Activated T-cell treated with anti-CD3 and anti-CD28 coated beads, Interleukin-2, amount 50 U/mL, for 4 hours (primary cell): Measurements from ENCODE around the gene POPDC3. TPM values are rescaled to one million over a fixed set of nuclear protein-coding genes. Genes with fewer than 3 reads are reported as not detected.
"Not testable (repeated sequence)": the region's sequence is repeated elsewhere in the genome, so short reads cannot be mapped to it uniquely, and the experiment has no call there.

ENCODE experiments used
- ATAC-seq, 2 donors: fragments of 200-7000 bp; cut with Tn5 transposase; one replicate each; pipeline ENCODE4 v1.10.0; 2021
- DNase-seq: peaks from one replicate; pipeline ENCODE4 v3.0.0-alpha.2; 2020
- H3K27me3 Mint-ChIP-seq: one replicate; pipeline ENCODE4 v1.8.0; 2021; ENCODE audit warnings: low read depth, mixed read lengths
- H3K36me3 Mint-ChIP-seq: one replicate; pipeline ENCODE4 v1.8.0; 2022; ENCODE audit warnings: mixed read lengths; ENCODE audit not compliant: insufficient read depth
- H3K4me1 Mint-ChIP-seq: one replicate; pipeline ENCODE4 v1.8.0; 2021; ENCODE audit warnings: low read depth, mixed read lengths
- H3K4me3 Mint-ChIP-seq: one replicate; pipeline ENCODE4 v1.8.0; 2021; ENCODE audit warnings: mild to moderate bottlenecking, moderate library complexity, mixed read lengths
- H3K9me3 Mint-ChIP-seq: one replicate; pipeline ENCODE4 v1.8.0; 2021; ENCODE audit warnings: mixed read lengths
- total RNA-seq, 3 donors: library from RNA; stranded (reverse); gene quantifications; one replicate each; pipeline ENCODE4 v1.2.1, GENCODE V29; 2021

The POPDC3 gene, protein sequence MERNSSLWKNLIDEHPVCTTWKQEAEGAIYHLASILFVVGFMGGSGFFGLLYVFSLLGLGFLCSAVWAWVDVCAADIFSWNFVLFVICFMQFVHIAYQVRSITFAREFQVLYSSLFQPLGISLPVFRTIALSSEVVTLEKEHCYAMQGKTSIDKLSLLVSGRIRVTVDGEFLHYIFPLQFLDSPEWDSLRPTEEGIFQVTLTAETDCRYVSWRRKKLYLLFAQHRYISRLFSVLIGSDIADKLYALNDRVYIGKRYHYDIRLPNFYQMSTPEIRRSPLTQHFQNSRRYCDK
- total RNA-seq = not detected

GRCh38 chr6:105179244-105180065 is at the start of gene POPDC3:
POPDC3 (minus strand) TSS chr6:105180014; CDS start chr6:105161909, 18,105 bp downstream.
- no peaks in the 10 kb centered on the region for H3K36me3 Mint-ChIP-seq
- H3K27me3 Mint-ChIP-seq = peaks cover 50% of the 10 kb centered on the region
- H3K4me1 Mint-ChIP-seq = peaks cover 1% of the 10 kb centered on the region
- peak; percentile 31 to 62 for ATAC-seq
- H3K4me3 Mint-ChIP-seq = peak within 1 kb of the TSS; percentile 29
- H3K9me3 Mint-ChIP-seq = no peaks in the 10 kb centered on the region
- DNase-seq = no peak

DNA sequence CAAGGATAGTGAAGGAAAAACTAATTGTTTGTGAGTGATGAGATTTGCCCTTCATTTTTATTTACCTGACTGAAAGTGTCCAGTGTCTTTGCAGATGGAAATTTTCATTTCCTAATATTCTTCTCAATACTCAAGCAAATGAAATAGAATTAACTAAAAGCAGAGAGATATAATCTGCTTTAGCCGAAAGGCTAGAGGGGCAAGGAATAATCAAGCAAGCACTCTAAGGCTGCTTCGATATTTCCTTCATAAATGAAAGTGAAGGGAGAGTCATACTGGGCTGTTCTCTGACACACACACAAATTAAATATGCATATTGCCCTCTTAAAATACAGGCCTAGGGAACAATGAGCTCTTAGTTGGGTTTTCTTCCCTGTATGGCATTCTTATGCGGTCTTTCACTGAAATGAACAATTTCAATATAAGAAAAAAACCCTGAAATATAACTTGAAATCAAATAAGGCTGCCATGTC is 47.5 kb upstream of the POPDC3 start:
- ATAC-seq = no peak
- peaks cover 10% of the 10 kb centered on the region for H3K27me3 Mint-ChIP-seq
- DNase-seq = no peak
- H3K4me3 Mint-ChIP-seq = no peak overlapping the region
- no peaks in the 10 kb centered on the region for H3K36me3 Mint-ChIP-seq
- H3K9me3 Mint-ChIP-seq = no peaks in the 10 kb centered on the region
- no peaks in the 10 kb centered on the region for H3K4me1 Mint-ChIP-seq

- no peak overlapping the region for H3K4me3 Mint-ChIP-seq
- peaks cover 8% of the 10 kb centered on the region for H3K27me3 Mint-ChIP-seq
- ATAC-seq (no peak), DNase-seq (no peak)
- no peaks in the 10 kb centered on the region for H3K9me3 Mint-ChIP-seq
- H3K36me3 Mint-ChIP-seq = no peaks in the 10 kb centered on the region
- H3K4me1 Mint-ChIP-seq = no peaks in the 10 kb centered on the region
These were observed 46.9 kb upstream of the POPDC3 start for GRCh38 chr6:105226598-105227294.

- H3K27me3 Mint-ChIP-seq = no peaks in the 10 kb centered on the region
- no peaks in the 10 kb centered on the region for H3K4me1 Mint-ChIP-seq
- H3K4me3 Mint-ChIP-seq = no peak overlapping the region
- H3K36me3 Mint-ChIP-seq = no peaks in the 10 kb centered on the region
- DNase-seq = no peak
- no peaks in the 10 kb centered on the region for H3K9me3 Mint-ChIP-seq
- ATAC-seq = no peak
These were observed 43.4 kb upstream of the POPDC3 start for GRCh38 chr6:105223242-105223641.

- not testable (repeated sequence) for H3K36me3 Mint-ChIP-seq, H3K27me3 Mint-ChIP-seq, H3K4me3 Mint-ChIP-seq, H3K9me3 Mint-ChIP-seq, ATAC-seq, DNase-seq, H3K4me1 Mint-ChIP-seq
These were observed 41.4 kb upstream of the POPDC3 start for GRCh38 chr6:105221219-105221618.

DNA sequence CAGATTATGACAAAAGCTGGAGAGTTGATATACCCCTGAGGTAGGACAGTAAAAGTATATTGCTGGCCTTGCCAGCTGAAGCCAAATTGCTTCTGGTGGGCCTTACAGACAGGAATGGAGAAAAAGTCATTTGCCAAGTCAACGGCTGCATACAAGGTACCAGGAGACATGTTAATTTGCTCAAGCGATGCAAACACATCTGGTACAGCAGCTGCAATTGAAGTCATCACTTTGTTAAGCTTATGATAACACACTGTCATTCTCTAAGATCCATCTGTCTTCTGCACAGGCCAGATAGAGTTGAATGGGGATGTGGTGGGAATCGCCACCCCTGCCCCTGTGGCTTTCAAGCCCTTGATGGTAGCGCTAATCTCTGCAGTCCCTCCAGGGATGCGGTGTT is 40.4 kb upstream of the POPDC3 start:
- peaks cover 3% of the 10 kb centered on the region for H3K27me3 Mint-ChIP-seq
- H3K4me3 Mint-ChIP-seq = no peak overlapping the region
- no peak for ATAC-seq
- H3K4me1 Mint-ChIP-seq = no peaks in the 10 kb centered on the region
- no peaks in the 10 kb centered on the region for H3K36me3 Mint-ChIP-seq
- no peaks in the 10 kb centered on the region for H3K9me3 Mint-ChIP-seq
- no peak for DNase-seq

- H3K4me1 Mint-ChIP-seq, H3K36me3 Mint-ChIP-seq, H3K27me3 Mint-ChIP-seq, DNase-seq, H3K9me3 Mint-ChIP-seq, H3K4me3 Mint-ChIP-seq, ATAC-seq: not testable (repeated sequence)
These were observed 39.4 kb upstream of the POPDC3 start for GRCh38 chr6:105219218-105219617.

GRCh38 chr6:105215506-105215905 is 35.7 kb upstream of the POPDC3 start:
- H3K9me3 Mint-ChIP-seq = no peaks in the 10 kb centered on the region
- no peak overlapping the region for H3K4me3 Mint-ChIP-seq
- no peaks in the 10 kb centered on the region for H3K4me1 Mint-ChIP-seq
- peaks cover 4% of the 10 kb centered on the region for H3K27me3 Mint-ChIP-seq
- H3K36me3 Mint-ChIP-seq = no peaks in the 10 kb centered on the region
- no peak for DNase-seq
- ATAC-seq = no peak

GRCh38 chr6:105214668-105215067 is 34.9 kb upstream of the POPDC3 start:
- no peaks in the 10 kb centered on the region for H3K4me1 Mint-ChIP-seq
- H3K9me3 Mint-ChIP-seq = no peaks in the 10 kb centered on the region
- DNase-seq = no peak
- no peak overlapping the region for H3K4me3 Mint-ChIP-seq
- ATAC-seq = no peak
- H3K27me3 Mint-ChIP-seq = peaks cover 4% of the 10 kb centered on the region
- no peaks in the 10 kb centered on the region for H3K36me3 Mint-ChIP-seq

- ATAC-seq (no peak), DNase-seq (no peak)
- Mint-ChIP-seq H3K36me3 (no peaks in the 10 kb centered on the region), H3K4me1 (no peaks in the 10 kb centered on the region), H3K4me3 (no peak overlapping the region), H3K27me3 (peaks cover 4% of the 10 kb centered on the region), H3K9me3 (no peaks in the 10 kb centered on the region)
These were observed 33.5 kb upstream of the POPDC3 start for GRCh38 chr6:105213272-105213671.

DNA sequence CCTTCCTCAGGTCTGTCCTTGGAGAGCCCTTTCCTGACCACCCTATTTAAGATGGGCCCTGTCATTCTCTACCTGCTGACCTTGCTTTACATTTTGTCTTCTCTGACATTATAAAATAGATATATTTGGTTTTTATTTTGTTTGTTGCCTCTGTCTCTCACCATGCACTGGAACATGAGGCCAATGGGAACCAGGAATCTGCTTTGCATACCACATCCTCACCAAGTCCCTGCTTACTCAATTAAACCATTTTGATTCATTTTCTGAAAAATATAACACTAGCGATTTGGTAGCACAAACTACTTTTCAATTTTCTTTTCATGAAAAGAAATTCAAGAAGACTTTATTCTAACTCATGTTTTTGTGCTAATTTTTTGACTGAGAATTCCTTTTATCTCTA is 32.8 kb upstream of the POPDC3 start:
- no peak for DNase-seq
- no peak for ATAC-seq
- H3K27me3 Mint-ChIP-seq = peaks cover 4% of the 10 kb centered on the region
- no peaks in the 10 kb centered on the region for H3K4me1 Mint-ChIP-seq
- H3K9me3 Mint-ChIP-seq = no peaks in the 10 kb centered on the region
- no peaks in the 10 kb centered on the region for H3K36me3 Mint-ChIP-seq
- H3K4me3 Mint-ChIP-seq = no peak overlapping the region

GRCh38 chr6:105211831-105212230 is 32.0 kb upstream of the POPDC3 start:
- Mint-ChIP-seq H3K27me3 (peaks cover 4% of the 10 kb centered on the region), H3K4me3 (no peak overlapping the region), H3K36me3 (no peaks in the 10 kb centered on the region), H3K4me1 (no peaks in the 10 kb centered on the region), H3K9me3 (no peaks in the 10 kb centered on the region)
- no peak for DNase-seq
- ATAC-seq = no peak

- peaks cover 4% of the 10 kb centered on the region for H3K27me3 Mint-ChIP-seq
- ATAC-seq = no peak
- no peaks in the 10 kb centered on the region for H3K9me3 Mint-ChIP-seq
- no peak overlapping the region for H3K4me3 Mint-ChIP-seq
- DNase-seq = no peak
- H3K4me1 Mint-ChIP-seq = no peaks in the 10 kb centered on the region
- H3K36me3 Mint-ChIP-seq = no peaks in the 10 kb centered on the region
These were observed 31.2 kb upstream of the POPDC3 start for GRCh38 chr6:105210932-105211531.
